GF-D8 (cell line): ENCODE data around the gene SLC2A13.

ENCODE experiments used
- DNase-seq: peaks from one replicate; lab custom pipeline; 2025; lab: John Stamatoyannopoulos, UW

Gene SLC2A13

DNA sequence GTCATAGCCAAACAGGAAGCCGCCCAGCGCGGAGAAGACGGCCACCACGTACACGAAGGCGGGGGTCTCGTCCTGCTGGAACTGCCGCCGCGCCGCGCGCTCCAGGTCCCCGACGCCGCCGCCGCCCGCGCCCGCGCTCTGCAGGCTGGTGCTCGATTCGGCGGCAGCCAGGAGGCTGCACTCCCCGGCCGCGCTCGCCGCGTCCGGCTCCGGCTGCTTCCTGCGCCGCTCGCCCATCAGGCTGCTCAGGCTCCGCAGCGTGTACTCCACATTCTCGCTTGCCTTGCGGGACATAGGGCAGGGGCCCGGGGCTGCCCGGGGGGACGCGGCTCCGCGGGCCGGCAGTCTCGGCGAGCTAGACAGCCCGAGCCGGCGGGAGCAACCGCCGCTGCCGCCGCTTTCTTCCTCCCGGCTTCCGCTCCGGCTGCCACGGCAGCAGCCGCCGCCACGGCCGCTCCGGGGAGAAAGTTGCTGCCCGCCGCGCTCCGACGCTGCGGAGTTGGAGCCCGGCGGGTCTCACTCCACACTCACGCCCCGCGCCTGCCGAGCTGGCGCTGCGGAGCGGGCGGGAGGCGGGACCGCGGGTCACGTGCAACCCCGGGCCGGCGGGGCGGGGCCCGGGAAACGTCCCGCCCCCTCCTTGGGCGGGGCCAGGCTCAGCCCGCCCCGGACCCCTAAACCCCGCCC lies at the start of gene SLC2A13:
TSS of gene SLC2A13 (minus strand) at position 567 of the 687 bp plus-strand sequence. CDS start at position 294, 273 bp downstream.
- peak; percentile 53 for DNase-seq

DNA sequence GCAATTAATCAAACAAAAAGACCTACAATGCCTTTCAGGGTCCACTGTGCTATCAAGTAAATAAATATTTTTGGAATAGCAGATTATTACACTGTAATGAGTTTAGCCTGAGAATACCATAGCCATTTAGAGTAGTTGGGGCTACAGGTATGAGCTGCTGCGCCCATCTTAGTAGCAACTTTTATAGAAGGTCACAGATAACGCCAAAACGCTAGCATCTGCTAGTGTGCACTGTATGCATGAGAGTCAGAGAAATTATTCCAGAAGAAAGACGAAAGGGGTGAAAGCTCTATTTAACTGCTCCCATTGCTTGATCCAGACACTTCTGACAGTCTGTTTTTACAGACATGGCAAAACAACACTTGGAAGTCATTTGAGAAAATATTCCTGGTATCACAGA lies 48.5 kb upstream of the SLC2A13 start:
- DNase-seq: no peak

DNA sequence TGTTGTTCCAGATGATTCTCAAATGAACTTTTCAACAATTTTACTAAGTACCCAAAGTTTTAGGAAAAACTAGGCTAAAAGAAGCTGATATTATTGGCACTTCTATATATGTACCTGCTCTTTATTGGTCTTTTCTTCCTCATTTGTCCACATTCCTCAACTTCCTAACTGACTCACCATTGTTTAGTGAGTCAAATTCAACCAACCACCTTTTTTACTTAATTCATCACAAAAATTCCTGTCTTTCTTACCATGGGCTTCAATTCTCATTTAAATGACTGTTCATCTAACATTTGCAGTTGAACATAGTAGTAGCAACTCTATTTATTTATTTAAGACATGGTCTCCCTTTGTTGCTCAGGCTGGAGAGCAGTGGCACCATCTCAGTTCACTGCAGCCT lies 47.6 kb upstream of the SLC2A13 start:
- DNase-seq: no peak

DNA sequence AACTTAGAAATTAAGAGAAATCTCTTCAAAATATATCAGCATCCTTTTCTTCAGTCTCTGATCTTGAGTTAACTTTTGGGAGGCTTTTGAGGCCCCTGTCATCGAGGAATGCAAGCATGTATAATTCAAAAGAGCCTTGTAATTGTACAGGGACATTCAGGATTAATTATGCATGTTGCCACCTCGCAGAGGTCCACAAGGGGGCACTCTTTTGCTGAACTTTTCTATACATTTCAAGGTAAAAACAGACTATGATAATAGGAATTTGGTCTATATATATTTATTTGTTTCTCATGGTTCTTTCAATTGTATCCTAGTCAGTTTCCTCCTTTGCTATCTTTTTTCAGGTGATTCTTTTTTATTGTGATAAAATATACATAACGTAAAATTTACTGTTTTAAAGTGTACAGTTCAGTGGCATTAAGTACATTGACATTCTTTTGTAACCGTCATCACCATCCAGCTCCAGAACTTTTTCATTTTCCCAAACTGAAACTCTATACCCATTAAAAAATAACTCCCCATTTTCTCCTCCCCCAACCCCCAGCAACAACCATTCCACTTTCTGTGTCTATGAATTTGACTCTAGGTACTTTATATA lies 47.0 kb upstream of the SLC2A13 start:
- DNase-seq: no peak

DNA sequence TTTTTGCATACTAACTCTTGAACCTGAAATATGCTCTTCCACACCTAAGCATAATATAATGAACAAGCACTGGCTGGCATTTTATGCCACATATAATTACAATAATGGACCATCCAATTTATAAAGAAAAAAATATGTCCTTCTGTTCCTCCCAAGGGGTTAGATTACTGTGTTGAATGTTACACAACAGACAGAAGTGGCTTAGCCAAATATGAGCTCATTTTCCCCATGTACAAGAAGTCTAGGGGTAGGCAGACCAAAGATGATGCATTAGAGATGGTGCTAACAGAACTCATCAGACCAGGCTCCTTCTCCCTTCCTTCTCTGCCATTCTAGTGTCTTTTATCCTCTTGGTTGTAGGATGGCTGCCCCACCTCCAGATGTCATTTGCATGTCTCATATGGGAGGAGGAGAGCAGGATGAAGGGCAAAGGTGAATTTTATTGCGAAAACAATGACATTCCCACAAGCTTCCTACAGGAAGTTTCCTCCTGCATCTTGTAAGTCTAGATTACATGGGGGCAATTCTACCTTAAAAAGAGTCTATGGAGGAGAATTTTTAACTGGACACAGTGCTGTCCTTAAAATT lies 43.9 kb upstream of the SLC2A13 start:
- no peak for DNase-seq

DNA sequence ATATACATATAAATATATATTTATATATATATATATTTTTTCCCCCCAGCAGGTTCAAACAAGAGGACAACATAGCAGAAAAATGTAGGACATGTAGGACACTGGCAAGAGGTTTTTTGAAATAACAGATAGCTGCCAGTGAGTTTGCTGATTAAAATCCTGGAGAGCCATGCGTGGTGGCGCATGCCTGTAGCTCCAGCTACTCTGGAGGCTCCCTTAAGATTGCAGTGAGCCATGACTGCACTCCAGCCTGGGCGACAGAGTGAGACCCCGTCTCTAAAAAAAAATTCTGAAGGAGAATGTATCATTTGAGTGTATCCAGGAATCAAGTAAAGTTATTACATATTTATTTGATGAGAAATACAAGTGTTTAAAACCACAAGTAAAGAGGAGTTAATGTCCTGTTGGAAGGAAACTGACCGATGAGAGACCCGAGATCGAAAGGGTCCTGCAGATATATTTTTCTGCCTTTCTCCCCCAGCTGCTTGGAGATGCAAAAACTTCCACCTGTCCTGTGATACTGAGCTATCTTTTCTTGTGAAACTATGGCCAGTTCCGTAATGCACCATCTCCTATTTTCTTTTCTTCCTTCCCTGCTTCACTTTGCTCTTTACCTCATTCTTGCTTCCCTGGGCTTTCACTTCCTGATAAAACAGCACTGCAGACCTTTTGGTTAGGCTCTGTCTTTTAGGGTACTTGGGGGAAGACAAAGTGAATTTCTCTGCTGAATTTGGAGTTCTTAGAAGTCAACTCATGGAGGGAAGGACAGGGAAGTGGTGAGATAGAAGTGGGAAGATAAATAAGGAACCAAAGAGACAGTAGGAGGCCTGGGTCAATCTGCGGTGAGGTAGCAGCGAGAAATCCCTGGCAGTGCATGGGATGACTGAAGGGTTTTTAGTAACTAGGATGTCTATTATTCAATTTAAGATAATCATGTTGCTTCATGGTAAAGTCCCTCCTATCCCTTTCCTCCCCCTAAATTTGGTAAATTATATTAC lies 41.2 kb upstream of the SLC2A13 start:
- no peak for DNase-seq

DNA sequence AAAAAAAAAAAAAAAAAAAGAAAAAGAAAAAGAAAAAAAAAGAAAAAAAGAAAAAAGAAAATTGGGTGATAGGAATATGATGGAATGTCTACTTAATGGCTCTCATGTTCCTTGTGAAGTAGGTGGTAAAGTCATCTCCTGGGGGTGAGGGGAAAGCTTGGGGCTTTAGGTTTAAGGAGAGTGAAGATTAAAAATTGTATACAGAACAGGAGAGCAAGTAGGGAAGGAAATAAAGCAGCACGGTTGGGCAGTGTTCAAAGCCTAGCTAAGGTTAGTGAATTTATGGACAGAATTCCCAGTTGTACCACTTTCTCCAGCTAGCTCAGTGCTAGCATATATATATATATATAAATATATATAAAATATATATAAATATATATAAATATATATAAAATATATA lies 40.0 kb upstream of the SLC2A13 start:
- DNase-seq: no peak

DNA sequence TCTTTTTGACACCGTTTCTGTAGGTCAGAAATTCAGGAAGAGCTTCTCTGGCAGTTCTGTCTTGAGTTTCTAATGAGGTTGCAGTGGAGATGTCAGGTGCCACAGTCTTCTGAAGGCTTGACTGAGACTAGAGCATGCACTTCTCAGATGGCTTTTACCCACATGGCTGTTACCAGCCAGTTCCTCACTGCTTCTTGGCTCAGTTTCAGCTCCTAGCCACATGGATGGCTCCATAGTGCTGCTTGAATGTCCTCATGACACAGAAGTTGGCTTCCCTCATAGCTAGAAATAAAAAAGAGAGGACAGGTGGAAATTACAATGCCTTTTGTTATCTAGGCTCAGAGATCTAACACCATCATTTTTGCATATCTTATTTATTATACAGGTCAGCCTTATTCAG lies 38.1 kb upstream of the SLC2A13 start:
- no peak for DNase-seq

DNA sequence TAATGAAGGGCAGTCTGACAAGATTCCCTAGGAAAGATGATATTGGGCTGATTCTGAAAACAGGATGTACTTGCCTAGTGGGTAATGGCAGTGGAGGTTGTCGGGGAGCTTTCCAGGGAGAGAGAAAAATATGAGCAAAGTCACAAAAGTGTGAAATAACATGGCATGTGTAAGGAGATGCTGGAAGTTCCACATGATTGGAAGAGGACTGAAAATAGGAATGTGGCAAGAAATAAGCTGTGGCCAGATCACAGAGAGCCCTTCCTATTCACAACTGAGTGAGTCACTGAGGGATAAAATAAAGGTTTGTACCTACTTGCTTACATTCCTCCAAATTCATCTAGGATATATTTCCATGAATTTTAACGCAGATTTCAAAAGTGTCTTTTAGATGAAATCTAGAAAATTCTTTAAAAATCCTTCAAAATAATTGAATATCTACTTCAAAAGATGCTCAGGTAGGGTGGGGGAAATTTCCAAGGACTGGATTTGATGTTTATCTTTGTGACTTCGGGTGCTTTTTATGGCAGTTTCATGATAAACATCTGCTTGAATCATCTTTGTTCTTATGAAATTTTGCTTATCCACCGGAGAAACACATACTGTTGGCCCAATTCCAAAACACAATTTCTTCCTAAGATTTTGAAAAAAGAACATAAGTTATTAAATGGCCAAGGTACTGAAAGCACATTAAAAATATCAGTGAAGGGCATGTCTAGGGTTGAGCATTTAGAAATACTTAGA lies 36.3 kb upstream of the SLC2A13 start:
- DNase-seq: no peak

DNA sequence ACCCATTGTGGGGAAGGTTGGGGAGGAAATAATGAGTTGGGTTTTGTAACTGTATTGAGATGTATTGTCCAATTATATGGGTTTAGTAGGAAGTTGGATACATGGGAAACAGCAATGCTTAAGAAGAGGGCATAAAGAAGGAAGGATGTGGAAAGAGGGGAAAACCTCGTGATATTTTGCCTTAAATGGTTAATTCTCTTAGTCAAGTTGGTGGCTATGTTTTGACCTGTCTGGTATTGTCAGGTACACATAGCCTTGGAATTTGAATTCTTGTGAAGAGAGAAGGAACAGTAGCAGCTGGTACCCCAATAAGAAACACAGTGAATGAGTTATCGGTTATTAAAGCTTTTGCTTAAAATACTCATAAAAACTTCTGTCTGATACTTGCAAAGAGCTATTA lies 32.6 kb upstream of the SLC2A13 start:
- no peak for DNase-seq

DNA sequence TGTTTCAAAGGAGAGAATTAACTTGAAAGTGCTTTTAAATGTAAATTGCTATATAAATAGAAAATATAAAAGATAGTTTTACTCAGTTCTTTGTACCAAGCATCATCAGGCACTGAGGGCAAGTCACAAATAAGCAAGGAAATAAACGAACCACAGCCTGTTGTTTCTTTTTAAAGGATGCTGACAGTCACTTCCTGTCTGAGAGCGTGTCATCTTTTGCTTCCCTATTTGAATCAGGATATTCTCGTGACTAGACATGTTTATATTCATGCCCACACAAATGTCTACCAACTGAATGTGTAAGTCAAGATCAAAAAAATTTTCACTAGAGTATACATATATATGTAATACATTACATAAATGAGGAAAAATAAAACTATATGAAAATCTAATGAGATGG lies 31.4 kb upstream of the SLC2A13 start:
- no peak for DNase-seq

DNA sequence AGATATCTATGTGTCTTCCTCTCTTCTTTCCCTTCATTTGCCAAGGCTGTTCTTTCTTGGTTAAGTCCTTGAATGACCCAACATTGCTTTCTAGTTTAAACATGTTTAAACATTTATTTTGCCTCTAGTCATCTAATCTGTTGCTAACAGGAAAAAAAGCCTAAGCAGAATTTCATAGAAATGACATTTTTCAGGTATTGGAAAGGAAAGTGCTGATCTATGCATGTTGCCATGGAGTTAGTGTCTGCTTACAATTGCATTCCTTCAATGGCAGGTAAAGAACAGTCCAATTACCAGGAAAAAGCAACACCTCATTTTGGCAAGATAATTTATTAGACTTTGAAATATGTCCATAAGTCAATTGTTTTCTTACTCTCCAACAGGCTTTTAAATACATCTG lies 21.5 kb upstream of the SLC2A13 start:
- no peak for DNase-seq

DNA sequence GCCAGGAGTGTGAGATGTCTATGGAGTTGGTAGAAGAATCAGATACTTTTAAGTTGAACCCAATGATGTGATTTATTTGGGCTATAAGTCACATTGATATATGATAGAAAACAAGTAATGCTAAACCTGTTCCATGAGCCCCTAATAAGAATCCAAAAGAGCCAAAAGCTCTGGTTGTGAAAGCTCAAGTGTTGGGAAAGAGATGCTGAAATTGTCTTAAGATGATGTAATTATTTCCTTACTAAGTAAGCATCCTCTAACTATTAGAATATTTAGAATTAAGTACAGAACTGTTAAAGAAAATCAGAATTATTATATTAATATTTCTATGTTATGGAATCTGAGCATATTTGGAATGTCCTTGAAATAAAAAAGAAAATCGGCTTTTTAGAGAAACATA lies 17.6 kb upstream of the SLC2A13 start:
- DNase-seq: no peak

DNA sequence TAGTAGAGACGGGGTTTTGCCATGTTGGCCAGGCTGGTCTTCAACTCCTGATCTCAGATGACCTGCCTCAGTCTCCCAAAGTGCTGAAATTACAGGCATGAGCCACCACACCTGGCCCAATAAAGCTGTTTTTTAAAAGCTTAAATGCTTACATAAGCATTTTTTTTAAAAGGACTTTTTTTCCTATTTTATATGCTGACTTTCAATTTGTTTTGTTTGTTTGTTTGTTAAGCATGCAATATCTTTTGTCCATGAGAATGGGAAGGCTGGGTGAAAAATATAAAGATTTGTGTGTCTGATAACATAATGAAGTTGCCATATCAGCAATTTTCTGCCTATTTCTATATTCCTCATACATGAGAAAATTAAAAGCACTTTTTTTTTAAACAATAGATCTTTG lies 17.0 kb upstream of the SLC2A13 start:
- no peak for DNase-seq

DNA sequence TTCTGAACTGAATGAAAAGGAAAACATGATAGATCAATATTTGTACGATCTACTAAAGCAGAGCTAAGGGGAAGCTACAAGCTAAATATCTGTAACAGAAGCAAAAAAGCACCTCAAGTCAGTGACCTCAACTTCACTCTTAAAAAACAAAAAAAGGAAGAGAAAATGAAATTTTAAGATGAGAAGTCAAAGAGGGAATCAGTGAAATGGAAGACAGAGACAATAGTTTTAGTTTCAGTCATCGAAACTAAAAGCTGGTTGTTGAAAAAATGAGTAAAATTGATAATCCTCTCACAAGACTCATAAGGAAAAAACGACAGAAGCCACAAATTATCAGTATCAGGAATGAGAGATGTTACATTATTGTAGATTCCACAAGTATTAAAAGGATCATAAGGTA lies 11.9 kb upstream of the SLC2A13 start:
- no peak for DNase-seq

DNA sequence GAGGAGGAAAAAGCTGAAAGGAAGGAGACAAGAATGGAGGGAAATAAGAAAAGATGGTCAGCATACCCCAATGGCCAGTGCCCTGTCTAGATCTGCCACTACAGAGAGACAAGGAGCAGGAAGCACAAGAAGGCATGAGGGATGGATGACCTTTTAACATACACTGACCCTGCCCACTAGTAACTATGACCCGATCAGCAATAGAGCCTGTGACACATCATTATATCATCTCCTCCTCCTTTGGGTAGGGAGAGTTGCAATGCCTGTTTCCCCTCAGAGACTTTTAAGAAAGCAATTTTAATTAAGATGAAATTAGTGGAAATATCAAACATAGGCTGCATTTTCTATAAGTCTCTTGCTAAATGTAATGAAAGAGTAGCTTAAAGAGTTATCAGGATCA lies 4.7 kb upstream of the SLC2A13 start:
- DNase-seq: no peak

DNA sequence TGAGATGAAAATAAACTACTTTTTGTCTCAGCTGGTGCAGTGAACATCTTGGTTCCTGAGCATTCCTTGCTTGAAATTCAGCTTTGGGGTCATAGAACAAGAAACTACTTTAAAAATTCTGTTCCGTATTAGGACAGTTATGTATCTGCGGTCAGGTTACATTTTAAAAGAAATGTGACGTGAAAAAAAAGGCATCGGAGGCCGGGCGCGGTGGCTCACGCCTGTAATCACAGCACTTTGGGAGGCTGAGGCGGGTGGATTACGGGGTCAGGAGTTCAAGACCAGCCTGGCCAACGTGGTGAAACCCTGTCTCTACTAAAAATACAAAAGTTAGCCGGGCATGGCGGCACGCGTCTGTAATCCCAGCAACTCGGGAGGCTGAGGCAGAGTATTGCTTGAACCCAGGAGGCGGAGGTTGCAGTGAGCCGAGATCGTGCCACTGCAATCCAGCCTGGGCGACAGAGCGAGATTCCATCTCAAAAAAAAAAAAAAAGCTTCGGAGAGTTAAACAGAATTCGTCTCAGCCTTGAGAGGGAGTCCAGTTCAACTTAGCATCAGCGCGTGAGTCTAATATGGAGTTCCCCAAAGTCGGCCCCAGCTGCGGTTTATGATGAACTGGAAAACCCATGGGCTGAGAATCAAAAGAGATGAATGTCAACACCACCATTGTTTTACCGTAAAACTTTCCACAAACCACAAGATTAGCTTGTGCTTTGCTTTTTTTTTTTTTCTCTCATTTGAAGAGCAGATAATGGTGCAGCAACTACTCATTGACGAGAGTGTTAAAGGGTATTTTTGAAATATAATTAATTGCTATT lies 2.1 kb upstream of the SLC2A13 start:
- no peak for DNase-seq

DNA sequence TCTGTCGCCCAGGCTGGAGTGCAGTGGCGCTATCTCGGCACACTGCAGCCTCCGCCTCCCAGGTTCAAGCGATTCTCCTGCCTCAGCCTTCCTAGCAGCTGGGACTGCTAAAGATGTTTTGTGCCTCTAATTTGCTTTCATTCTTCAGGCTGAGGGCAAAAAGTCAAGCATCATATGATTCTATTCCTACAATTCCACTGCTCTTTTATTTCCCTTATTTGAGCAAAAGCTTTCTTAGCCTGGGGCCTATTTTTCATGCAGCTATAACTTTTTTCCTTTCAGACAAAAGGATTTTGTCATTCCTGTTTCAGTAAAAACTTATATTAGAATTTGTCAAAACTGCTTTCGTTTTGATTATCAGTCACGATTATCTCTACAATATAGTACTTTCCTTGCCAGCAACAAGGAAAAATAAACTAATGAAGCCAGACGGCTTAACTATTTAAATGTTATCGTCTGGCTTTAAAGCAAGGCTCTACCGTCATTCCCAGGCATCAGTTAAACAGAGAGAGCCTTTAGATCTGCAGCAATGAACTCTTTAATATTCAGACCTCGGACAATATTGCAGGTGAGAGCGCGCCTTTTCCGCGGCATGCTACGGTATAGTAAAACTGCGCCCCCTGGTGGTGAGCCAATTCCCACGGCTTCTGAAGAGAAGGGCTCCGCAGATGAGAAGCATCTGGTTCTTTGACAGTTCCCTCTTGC lies 1.4 kb upstream of the SLC2A13 start:
- peak; percentile 51 for DNase-seq

DNA sequence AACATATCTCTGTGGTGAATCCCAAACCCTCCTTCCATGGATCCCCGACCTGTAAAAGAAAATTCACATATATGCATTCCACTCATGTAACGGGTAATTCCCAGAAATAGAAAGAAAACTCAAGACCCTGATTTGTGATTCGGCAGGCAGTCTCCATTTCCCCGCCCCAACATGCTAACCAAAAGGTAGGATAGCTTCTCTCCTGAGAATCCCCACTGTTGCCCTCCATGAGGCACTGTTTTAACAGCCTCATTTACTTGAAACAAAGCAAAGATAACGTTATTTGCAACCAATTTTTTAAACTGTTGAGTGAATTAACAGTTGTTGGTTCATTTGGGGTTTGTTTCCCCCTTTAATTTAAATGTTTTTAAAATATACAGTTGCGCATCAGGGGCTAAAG lies 774 bp upstream of the SLC2A13 start:
- no peak for DNase-seq

DNA sequence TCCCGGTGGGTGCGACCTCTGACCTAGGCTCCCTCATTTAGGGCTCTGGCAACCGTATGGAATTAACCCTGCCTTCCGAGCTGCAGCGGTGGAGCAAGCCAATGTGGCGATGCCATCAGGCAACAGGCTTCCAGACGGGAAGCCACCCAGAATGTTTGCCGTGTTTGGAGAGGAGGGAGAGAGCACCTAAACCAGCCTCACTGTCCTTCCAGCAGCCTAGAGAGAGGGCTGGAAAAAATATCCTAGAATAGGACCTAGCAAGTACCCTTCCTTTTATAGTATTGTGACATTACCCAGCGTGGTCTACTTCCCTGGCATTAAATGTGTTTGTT lies 287 bp upstream of the SLC2A13 start:
- no peak for DNase-seq

DNA sequence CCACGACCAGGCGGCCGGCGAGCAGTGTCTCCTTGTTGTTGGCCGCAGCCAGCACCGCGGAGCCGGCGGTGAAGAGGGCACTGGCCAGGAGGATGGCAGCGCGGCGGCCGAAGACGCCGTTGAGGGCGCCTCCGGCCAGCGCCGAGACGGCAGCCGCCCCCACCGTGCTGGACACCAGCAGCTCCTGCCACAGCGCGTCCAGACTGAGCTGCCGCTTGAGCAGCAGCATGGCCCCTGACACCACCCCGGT lies 691 bp downstream of the SLC2A13 start:
- DNase-seq: no peak
